NT2/D1 (cell line): ENCODE results near the gene PSME2.

ENCODE experiments used
- DNase-seq: peaks from one replicate; pipeline ENCODE4 v3.0.0-alpha.2; 2011; ENCODE audit warnings: low read depth, low spot score
- H3K27me3 ChIP-seq: 2 replicates; pipeline ENCODE4 v1.6.0; 2011; ENCODE audit warnings: mild to moderate bottlenecking; ENCODE audit not compliant: insufficient read length, insufficient read depth
- H3K36me3 ChIP-seq: 2 replicates; pipeline ENCODE4 v1.6.1; 2011; ENCODE audit warnings: mild to moderate bottlenecking, low read length, mixed read lengths; ENCODE audit not compliant: insufficient read depth, insufficient read length
- H3K4me1 ChIP-seq: 2 replicates; pipeline ENCODE4 v1.5.1; 2011; ENCODE audit not compliant: insufficient read depth, insufficient read length
- H3K4me3 ChIP-seq: 2 replicates; pipeline ENCODE4 v1.5.1; 2011; ENCODE audit warnings: low read depth; ENCODE audit not compliant: insufficient read length
- H3K9ac ChIP-seq: 2 replicates; pipeline ENCODE4 v1.6.0; 2011; ENCODE audit warnings: low read depth; ENCODE audit not compliant: insufficient read length
- H3K9me3 ChIP-seq: 2 replicates; pipeline ENCODE4 v1.5.1; 2011; ENCODE audit warnings: mild to moderate bottlenecking, low read length; ENCODE audit not compliant: insufficient read depth
- SUZ12 ChIP-seq: IDR thresholded peaks from 2 replicates; pipeline ENCODE4 v1.6.1; 2011; ENCODE audit not compliant: insufficient read length, insufficient read depth; ENCODE audit errors: extremely low read depth
- YY1 ChIP-seq: IDR thresholded peaks from 2 replicates; pipeline ENCODE4 v1.6.1; 2011; ENCODE audit not compliant: insufficient read length, insufficient read depth
- ZNF274 ChIP-seq: IDR thresholded peaks from 2 replicates; pipeline ENCODE4 v1.6.1; 2011; ENCODE audit warnings: mild to moderate bottlenecking, low read depth, low read length

PSME2 gene, protein sequence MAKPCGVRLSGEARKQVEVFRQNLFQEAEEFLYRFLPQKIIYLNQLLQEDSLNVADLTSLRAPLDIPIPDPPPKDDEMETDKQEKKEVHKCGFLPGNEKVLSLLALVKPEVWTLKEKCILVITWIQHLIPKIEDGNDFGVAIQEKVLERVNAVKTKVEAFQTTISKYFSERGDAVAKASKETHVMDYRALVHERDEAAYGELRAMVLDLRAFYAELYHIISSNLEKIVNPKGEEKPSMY

GRCh38 chr14:24146453-24146977 lies at the start of gene PSME2:
Gene PSME2 (minus strand): TSS chr14:24146610. CDS start chr14:24146581, 29 bp downstream.
- peaks cover 49% of the 10 kb centered on the region for H3K36me3 ChIP-seq
- DNase-seq = peak; percentile 91
- no peaks in the 10 kb centered on the region for H3K27me3 ChIP-seq
- no peaks in the 10 kb centered on the region for H3K9me3 ChIP-seq
- peak within 1 kb of the TSS; percentile 94 for H3K9ac ChIP-seq
- H3K4me1 ChIP-seq = no peaks in the 10 kb centered on the region
- TF ChIP-seq SUZ12 (no peak), YY1 (no peak), ZNF274 (no peak)
- H3K4me3 ChIP-seq = peak within 1 kb of the TSS; percentile 90

DNA sequence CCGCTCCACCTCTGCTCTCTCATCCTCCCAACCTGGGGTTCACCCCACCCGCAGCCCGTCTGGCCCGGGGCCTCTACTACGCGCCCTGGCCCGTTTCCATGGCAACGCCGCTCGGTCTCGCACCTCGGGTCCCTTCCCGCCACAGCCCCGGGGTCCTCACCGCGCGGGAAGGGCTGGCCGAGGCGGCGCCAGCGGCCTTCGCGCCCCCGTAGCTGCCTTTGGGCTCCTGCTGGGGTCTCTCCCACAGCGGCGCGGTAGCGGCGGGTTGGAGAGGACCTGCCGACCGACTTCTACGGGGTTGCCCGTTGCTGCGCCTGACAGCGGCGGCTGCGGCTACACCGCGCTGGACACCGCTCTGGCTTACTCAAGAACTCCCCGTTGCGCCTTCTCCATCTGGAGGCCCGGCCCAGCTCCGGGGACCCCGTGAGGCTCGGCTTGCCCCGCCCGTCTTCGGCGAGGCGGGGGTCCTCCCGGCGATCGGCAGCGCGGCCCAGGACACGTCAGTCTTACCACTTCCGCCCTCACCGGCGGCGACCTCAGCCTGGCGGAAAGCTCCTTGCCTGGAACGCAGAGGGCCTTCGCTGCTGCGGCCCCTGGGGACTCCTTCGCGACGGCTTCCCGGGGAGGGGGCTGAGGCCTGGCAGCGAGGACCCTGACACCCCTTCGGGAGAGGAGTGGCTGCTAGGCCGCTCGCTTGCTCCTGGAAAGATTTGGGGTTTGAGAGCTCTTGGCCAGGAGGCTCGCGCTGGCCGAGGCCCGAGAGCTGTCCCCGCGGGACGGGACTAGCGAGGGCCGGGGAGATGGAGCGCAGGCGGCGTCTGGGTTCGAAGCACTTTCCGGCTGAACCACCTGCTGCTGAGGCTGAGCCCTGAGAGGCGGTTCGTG lies 49.0 kb upstream of the PSME2 start, which contains the start of gene TM9SF1:
Gene TM9SF1 (minus strand): TSS at position 256 of the 885 bp plus-strand sequence. CDS start 422 bp downstream, outside the sequence.
- H3K4me1 ChIP-seq = no peaks in the 10 kb centered on the region
- peaks cover 36% of the 10 kb centered on the region for H3K36me3 ChIP-seq
- H3K4me3 ChIP-seq = peak within 1 kb of the TSS; percentile 72
- DNase-seq = peak; percentile 69
- TF ChIP-seq YY1 = no peak
- TF ChIP-seq ZNF274 = no peak
- H3K9ac ChIP-seq = peak within 1 kb of the TSS; percentile 75
- H3K9me3 ChIP-seq = peaks cover 12% of the 10 kb centered on the region; the same call in 1 of the 2 replicates
- no peaks in the 10 kb centered on the region for H3K27me3 ChIP-seq

DNA sequence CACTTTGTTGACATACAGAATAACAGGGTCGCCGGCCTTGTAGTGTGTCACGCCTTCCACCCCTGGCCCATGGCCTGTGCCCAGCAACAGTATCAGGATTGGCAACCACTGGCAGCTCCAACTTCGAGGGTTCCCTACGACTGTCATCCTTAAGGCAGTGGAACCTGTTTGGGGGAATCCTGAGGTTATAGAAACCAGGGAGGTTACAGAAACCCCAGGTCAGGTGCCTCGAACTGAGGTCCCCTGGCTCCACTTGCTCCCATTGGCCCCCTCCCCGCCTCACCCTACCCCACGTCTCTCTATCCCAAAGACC lies 48.4 kb upstream of the PSME2 start:
- Histone ChIP-seq H3K4me1 (no peaks in the 10 kb centered on the region), H3K9me3 (peaks cover 8% of the 10 kb centered on the region; the same call in 1 of the 2 replicates), H3K4me3 (peak overlapping the region; percentile 72), H3K36me3 (peaks cover 41% of the 10 kb centered on the region), H3K27me3 (no peaks in the 10 kb centered on the region), H3K9ac (peak overlapping the region; percentile 75)
- TF ChIP-seq ZNF274 = no peak
- no peak for TF ChIP-seq YY1
- TF ChIP-seq SUZ12 = no peak
- DNase-seq = no peak

DNA sequence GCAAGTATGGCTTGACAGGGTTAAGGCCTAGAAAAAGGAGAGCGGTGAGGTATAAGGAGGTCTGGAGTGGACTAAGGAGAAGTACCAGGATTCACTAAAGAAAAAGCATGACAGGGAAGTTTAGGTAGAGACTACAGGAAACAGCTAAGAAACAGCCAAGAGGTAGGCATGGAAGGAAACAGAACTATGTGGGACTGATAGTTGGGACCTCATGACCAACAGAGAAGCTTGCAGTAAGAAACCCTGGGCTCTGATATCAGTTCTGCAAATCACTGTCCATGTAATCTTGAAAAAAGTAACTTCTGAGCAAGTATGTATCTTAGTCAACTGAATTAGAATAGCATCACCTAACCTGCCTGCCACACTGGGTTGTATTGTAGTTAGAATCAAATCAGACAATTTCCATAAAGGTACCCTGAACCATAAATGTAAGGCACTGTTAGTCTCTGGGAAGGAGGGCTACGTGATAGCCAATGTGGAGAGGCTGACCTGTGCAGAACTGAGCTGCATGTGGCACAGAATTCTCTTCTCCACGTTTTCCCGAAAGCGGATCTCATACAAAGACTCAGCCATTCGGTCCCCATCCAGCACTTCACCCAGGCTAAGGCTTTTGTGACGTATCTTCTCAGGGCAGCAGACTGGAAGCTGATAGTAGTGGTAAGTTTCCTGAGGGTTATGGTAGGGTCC lies 47.9 kb upstream of the PSME2 start:
- H3K9ac ChIP-seq = peak overlapping the region; percentile 75
- peaks cover 2% of the 10 kb centered on the region for H3K4me1 ChIP-seq
- peak overlapping the region; percentile 72 for H3K4me3 ChIP-seq
- TF ChIP-seq SUZ12 (no peak), ZNF274 (no peak), YY1 (no peak)
- H3K27me3 ChIP-seq = no peaks in the 10 kb centered on the region
- H3K36me3 ChIP-seq = peaks cover 43% of the 10 kb centered on the region
- peaks cover 7% of the 10 kb centered on the region; the same call in 1 of the 2 replicates for H3K9me3 ChIP-seq
- DNase-seq = no peak

DNA sequence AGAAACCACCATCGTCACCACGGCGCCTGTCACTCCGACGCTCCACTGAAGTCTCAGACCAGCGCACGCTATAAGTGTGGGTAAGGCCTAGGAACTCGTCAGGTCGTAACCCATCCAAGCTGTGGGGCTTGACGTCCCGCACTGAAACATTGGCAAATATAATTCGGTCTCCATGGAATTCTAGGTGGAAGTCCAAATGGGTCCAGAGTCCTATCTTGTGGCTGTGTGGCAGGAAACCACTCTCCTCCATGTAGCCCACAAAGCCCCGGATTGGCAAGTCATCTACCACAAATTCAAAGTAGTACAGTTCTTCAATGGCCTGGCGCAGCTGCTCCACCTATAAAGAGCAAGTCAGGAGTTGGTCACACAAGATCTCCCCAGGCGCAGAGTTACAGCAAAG lies 46.5 kb upstream of the PSME2 start:
- Histone ChIP-seq H3K36me3 (peaks cover 37% of the 10 kb centered on the region), H3K27me3 (no peaks in the 10 kb centered on the region), H3K9ac (no peak overlapping the region), H3K9me3 (no peaks in the 10 kb centered on the region), H3K4me3 (no peak overlapping the region), H3K4me1 (peaks cover 2% of the 10 kb centered on the region)
- DNase-seq = no peak
- no peak for TF ChIP-seq ZNF274
- no peak for TF ChIP-seq YY1
- no peak for TF ChIP-seq SUZ12

DNA sequence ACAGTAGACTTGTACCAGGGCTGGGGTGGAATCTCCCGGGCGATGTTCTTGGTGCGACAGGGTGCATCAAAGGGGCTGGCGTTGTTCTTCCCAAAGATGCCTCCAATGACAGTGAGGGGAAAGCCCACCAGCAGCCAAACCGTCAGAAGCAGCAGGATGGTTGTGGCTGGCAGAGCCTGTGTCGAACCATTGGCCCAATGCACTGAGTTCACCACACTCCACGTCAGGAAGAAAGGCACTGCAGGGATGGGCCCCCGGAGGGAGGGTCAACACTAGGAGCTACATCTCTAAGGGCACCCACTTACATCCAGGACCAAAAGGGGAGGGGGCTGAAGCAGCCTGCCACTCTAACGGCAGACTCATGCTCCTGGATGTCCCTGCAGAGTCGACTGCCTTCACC lies 44.0 kb upstream of the PSME2 start:
- Histone ChIP-seq H3K9me3 (no peaks in the 10 kb centered on the region), H3K9ac (no peak overlapping the region), H3K27me3 (no peaks in the 10 kb centered on the region), H3K4me1 (peaks cover 2% of the 10 kb centered on the region), H3K36me3 (peaks cover 62% of the 10 kb centered on the region), H3K4me3 (no peak overlapping the region)
- TF ChIP-seq SUZ12 (no peak), ZNF274 (no peak), YY1 (no peak)
- no peak for DNase-seq

DNA sequence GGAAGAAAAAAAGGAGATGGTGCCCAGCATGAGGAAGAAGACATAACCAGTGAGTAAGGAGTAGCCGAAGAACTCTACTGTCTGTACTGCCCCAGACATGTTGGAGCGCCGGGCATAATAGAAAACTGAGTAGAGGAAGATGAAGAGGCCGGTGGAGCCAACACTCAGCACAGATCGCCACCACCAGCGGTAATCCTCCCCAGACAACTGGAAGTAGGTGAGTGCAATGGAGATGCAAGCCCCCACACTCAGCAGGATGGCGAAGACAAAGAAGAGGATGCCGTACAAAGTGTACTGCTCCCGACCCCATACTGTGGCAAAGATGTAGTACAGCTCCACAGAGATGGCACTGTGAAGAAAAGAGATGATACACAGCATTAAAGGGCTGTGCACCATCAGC lies 43.0 kb upstream of the PSME2 start:
- no peaks in the 10 kb centered on the region for H3K27me3 ChIP-seq
- peaks cover 71% of the 10 kb centered on the region for H3K36me3 ChIP-seq
- peaks cover 2% of the 10 kb centered on the region for H3K4me1 ChIP-seq
- no peaks in the 10 kb centered on the region for H3K9me3 ChIP-seq
- TF ChIP-seq ZNF274 (no peak), YY1 (no peak), SUZ12 (no peak)
- no peak overlapping the region for H3K4me3 ChIP-seq
- DNase-seq = no peak
- peak overlapping the region; percentile 44 for H3K9ac ChIP-seq
